Activated CD8-positive, alpha-beta memory T cell treated with anti-CD3 and anti-CD28 coated beads for 48 hours (primary cell): Measurements from ENCODE around the gene TIMP2.
"Not testable (repeated sequence)": the region's sequence is repeated elsewhere in the genome, so short reads cannot be mapped to it uniquely, and the experiment has no call there.

Experiments
- DNase-seq, 3 experiments: peaks; one replicate each; pipeline ENCODE4 v3.0.0-alpha.2; 2020; ENCODE audit warnings: low read depth in 2 of 3, low spot score in 2 of 3

The TIMP2 gene

GRCh38 chr17:78891406-78892061, 33.7 kb downstream of the TIMP2 start:
- no peak for DNase-seq

GRCh38 chr17:78890498-78890897, 34.7 kb downstream of the TIMP2 start:
- DNase-seq = no peak

- DNase-seq = not testable (repeated sequence)
Observed at GRCh38 chr17:78890096-78890495, 35.1 kb downstream of the TIMP2 start.

GRCh38 chr17:78889531-78889930, 35.7 kb downstream of the TIMP2 start:
- no peak for DNase-seq

- DNase-seq = no peak
Observed at GRCh38 chr17:78888941-78889518, 36.2 kb downstream of the TIMP2 start.

- no peak for DNase-seq
Observed at GRCh38 chr17:78886954-78887353, 38.2 kb downstream of the TIMP2 start.

GRCh38 chr17:78885956-78886355, 39.2 kb downstream of the TIMP2 start:
- DNase-seq = no peak

- no peak for DNase-seq
Observed at GRCh38 chr17:78884876-78885667, 40.1 kb downstream of the TIMP2 start.

GRCh38 chr17:78884148-78884825, 40.9 kb downstream of the TIMP2 start:
- no peak for DNase-seq

GRCh38 chr17:78883533-78884131, 41.6 kb downstream of the TIMP2 start:
- DNase-seq = no peak

- DNase-seq = no peak
Observed at GRCh38 chr17:78883089-78883532, 42.1 kb downstream of the TIMP2 start.

GRCh38 chr17:78882540-78883088, 42.6 kb downstream of the TIMP2 start:
- no peak for DNase-seq

- DNase-seq = no peak
Observed at GRCh38 chr17:78879635-78880186, 45.5 kb downstream of the TIMP2 start.

GRCh38 chr17:78878871-78879527, 46.2 kb downstream of the TIMP2 start:
- no peak for DNase-seq

GRCh38 chr17:78878261-78878660, 46.9 kb downstream of the TIMP2 start:
- no peak for DNase-seq

GRCh38 chr17:78876954-78877517, 48.2 kb downstream of the TIMP2 start:
- not testable (repeated sequence) for DNase-seq

GRCh38 chr17:78876094-78876597, 49.0 kb downstream of the TIMP2 start:
- no peak for DNase-seq

- DNase-seq = no peak
Observed at GRCh38 chr17:78875363-78876093, 49.7 kb downstream of the TIMP2 start.
